ENCODE results near the gene ATP8A2. TPM values are rescaled to one million over a fixed set of nuclear protein-coding genes. Genes with fewer than 3 reads are reported as not detected.

The ATP8A2 gene
- total and polyA plus RNA-seq, 4 donors, result 0.01 to 0.08 (median 0.05) TPM; not detected in 1

DNA sequence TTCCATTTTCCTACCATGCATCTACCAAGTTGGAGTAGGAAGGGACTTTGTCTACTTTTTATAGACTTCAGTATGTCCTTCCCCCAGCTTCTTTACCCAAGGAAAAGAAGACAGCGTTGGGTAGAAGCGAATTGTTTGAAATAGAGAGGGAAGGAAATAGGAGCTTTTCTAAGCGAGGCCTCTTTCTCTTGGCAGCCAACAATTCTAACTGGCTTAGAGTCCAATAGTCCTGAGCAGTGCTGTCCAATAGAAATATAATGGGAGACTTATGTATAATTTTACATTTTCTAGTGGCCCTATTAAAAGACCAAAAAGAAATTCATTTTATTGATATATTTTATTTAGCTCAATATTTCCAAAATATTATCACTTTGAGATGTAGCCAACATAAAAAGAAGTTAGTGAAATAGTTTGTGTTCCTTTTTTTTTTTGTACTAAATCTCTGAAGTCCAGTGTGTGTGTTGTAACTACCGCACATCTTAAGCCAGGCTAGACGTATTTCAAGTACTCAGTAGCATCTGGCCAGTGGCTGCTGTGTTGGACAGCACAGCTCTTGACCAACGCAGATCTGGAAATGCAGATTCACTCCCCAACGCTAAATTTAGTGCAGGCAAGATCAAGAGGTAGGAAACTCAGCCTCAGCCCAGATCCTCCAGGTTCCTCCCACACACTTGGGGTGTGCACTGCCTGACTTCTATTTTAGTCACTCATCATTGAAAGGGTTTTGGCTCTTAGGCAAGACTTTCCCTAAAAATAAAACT lies 500.9 kb downstream of the ATP8A2 start:
- H3K9ac ChIP-seq (ENCODE audit: low read depth in 1 of 2, low read length in 2 of 2), result no peak overlapping the region
- no peak for TF ChIP-seq JUND (IDR thresholded peaks at IDR 0.05)
- TF ChIP-seq NR2F2 (IDR thresholded peaks at IDR 0.05), result no peak
- TF ChIP-seq, protein P1, sequence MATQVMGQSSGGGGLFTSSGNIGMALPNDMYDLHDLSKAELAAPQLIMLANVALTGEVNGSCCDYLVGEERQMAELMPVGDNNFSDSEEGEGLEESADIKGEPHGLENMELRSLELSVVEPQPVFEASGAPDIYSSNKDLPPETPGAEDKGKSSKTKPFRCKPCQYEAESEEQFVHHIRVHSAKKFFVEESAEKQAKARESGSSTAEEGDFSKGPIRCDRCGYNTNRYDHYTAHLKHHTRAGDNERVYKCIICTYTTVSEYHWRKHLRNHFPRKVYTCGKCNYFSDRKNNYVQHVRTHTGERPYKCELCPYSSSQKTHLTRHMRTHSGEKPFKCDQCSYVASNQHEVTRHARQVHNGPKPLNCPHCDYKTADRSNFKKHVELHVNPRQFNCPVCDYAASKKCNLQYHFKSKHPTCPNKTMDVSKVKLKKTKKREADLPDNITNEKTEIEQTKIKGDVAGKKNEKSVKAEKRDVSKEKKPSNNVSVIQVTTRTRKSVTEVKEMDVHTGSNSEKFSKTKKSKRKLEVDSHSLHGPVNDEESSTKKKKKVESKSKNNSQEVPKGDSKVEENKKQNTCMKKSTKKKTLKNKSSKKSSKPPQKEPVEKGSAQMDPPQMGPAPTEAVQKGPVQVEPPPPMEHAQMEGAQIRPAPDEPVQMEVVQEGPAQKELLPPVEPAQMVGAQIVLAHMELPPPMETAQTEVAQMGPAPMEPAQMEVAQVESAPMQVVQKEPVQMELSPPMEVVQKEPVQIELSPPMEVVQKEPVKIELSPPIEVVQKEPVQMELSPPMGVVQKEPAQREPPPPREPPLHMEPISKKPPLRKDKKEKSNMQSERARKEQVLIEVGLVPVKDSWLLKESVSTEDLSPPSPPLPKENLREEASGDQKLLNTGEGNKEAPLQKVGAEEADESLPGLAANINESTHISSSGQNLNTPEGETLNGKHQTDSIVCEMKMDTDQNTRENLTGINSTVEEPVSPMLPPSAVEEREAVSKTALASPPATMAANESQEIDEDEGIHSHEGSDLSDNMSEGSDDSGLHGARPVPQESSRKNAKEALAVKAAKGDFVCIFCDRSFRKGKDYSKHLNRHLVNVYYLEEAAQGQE (IDR thresholded peaks at IDR 0.05), result no peak
- TF ChIP-seq, protein P2, sequence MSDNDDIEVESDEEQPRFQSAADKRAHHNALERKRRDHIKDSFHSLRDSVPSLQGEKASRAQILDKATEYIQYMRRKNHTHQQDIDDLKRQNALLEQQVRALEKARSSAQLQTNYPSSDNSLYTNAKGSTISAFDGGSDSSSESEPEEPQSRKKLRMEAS (IDR thresholded peaks at IDR 0.05), result no peak
- TF ChIP-seq SP1 (IDR thresholded peaks at IDR 0.05), result no peak
- TF ChIP-seq, protein P3, sequence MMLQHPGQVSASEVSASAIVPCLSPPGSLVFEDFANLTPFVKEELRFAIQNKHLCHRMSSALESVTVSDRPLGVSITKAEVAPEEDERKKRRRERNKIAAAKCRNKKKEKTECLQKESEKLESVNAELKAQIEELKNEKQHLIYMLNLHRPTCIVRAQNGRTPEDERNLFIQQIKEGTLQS (IDR thresholded peaks at IDR 0.05), result no peak
- TF ChIP-seq, protein P4, sequence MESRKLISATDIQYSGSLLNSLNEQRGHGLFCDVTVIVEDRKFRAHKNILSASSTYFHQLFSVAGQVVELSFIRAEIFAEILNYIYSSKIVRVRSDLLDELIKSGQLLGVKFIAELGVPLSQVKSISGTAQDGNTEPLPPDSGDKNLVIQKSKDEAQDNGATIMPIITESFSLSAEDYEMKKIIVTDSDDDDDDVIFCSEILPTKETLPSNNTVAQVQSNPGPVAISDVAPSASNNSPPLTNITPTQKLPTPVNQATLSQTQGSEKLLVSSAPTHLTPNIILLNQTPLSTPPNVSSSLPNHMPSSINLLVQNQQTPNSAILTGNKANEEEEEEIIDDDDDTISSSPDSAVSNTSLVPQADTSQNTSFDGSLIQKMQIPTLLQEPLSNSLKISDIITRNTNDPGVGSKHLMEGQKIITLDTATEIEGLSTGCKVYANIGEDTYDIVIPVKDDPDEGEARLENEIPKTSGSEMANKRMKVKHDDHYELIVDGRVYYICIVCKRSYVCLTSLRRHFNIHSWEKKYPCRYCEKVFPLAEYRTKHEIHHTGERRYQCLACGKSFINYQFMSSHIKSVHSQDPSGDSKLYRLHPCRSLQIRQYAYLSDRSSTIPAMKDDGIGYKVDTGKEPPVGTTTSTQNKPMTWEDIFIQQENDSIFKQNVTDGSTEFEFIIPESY (IDR thresholded peaks at IDR 0.05), result no peak
- TF ChIP-seq HNF4A (conservative IDR thresholded peaks at IDR 0.05), result no peak
- no peak for TF ChIP-seq RXRA (IDR thresholded peaks at IDR 0.05)
- no peak for TF ChIP-seq FOXA1 (IDR thresholded peaks at IDR 0.05)
- no peak for TF ChIP-seq YY1 (IDR thresholded peaks at IDR 0.05)
- no peak for TF ChIP-seq EGR1 (IDR thresholded peaks at IDR 0.05; ENCODE audit: low read depth in 2 of 2)
- TF ChIP-seq TAF1 (conservative IDR thresholded peaks at IDR 0.05), result no peak
- TF ChIP-seq GABPA (IDR thresholded peaks at IDR 0.05 in 1 of 2, conservative IDR thresholded peaks at IDR 0.05 in 1 of 2), result no peak
- TF ChIP-seq RAD21 (IDR thresholded peaks at IDR 0.05), result no peak
- TF ChIP-seq, protein P5, sequence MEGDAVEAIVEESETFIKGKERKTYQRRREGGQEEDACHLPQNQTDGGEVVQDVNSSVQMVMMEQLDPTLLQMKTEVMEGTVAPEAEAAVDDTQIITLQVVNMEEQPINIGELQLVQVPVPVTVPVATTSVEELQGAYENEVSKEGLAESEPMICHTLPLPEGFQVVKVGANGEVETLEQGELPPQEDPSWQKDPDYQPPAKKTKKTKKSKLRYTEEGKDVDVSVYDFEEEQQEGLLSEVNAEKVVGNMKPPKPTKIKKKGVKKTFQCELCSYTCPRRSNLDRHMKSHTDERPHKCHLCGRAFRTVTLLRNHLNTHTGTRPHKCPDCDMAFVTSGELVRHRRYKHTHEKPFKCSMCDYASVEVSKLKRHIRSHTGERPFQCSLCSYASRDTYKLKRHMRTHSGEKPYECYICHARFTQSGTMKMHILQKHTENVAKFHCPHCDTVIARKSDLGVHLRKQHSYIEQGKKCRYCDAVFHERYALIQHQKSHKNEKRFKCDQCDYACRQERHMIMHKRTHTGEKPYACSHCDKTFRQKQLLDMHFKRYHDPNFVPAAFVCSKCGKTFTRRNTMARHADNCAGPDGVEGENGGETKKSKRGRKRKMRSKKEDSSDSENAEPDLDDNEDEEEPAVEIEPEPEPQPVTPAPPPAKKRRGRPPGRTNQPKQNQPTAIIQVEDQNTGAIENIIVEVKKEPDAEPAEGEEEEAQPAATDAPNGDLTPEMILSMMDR (IDR thresholded peaks at IDR 0.05; ENCODE audit: low read depth, low read length, missing input control), result no peak
- no peak for TF ChIP-seq FOXA2 (IDR thresholded peaks at IDR 0.05)
- H3K4me1 ChIP-seq (ENCODE audit: control insufficient read depth in 4 of 4, insufficient read depth in 4 of 4, low read length in 3 of 4), result no peaks in the 10 kb centered on the region
- H3K27me3 ChIP-seq (ENCODE audit: control insufficient read depth in 4 of 4, insufficient read depth in 4 of 4, low read length in 3 of 4), result peaks cover 0 to 4% (median 1%) of the 10 kb centered on the region in 4 donors
- H3K4me3 ChIP-seq (ENCODE audit: low read depth in 1 of 3, low read length in 3 of 3), result no peak overlapping the region
- H3K9me3 ChIP-seq (ENCODE audit: control insufficient read depth in 4 of 4, low read length in 3 of 4), result no peaks in the 10 kb centered on the region
- H3K36me3 ChIP-seq (ENCODE audit: control insufficient read depth in 4 of 4, insufficient read depth in 3 of 4, low read depth in 1 of 4, low read length in 3 of 4), result no peaks in the 10 kb centered on the region
- DNase-seq (ENCODE audit: low spot score), result no peak
- WGBS, result 80% methylated on average over 7 of the region's 7 CpGs
- H3K27ac ChIP-seq (ENCODE audit: low read depth in 1 of 2, low read length in 2 of 2), result no peak overlapping the region

Measured in liver (tissue), 9 donors.